HCT116 (cell line): Measurements from ENCODE around the gene TIPARP.

Experiments used
- EZH2 ChIP-seq: fragments of 200-600 bp; sonication (generic); IDR thresholded peaks from 2 replicates; pipeline ENCODE4 v1.6.1; 2017; ENCODE audit warnings: antibody characterized with exemption, mixed run types
- EZH2phosphoT487 ChIP-seq: fragments of 200-600 bp; IDR thresholded peaks from 2 replicates; pipeline ENCODE4 v1.6.1; 2018; ENCODE audit warnings: antibody characterized with exemption, borderline replicate concordance
- POLR2A ChIP-seq: IDR thresholded peaks from 2 replicates; pipeline ENCODE4 v1.7.0; 2011; ENCODE audit warnings: borderline replicate concordance; ENCODE audit not compliant: insufficient read depth, insufficient read length; ENCODE audit errors: extremely low read depth
- POLR2AphosphoS5 ChIP-seq: IDR thresholded peaks from 2 replicates; pipeline ENCODE4 v1.6.1; 2011; ENCODE audit warnings: mild to moderate bottlenecking, low read depth, low read length, moderate library complexity
- RAD21 ChIP-seq: IDR thresholded peaks from 2 replicates; pipeline ENCODE4 v1.6.1; 2012; ENCODE audit warnings: low read depth, mild to moderate bottlenecking
- SP1 ChIP-seq: IDR thresholded peaks from 2 replicates; pipeline ENCODE4 v1.6.1; 2012; ENCODE audit warnings: low read depth
- SRF ChIP-seq: IDR thresholded peaks from 2 replicates; pipeline ENCODE4 v1.6.1; 2012; ENCODE audit warnings: low read depth
- TCF7L2 ChIP-seq: IDR thresholded peaks from 2 replicates; pipeline ENCODE4 v1.7.0; 2011; ENCODE audit warnings: borderline replicate concordance, inconsistent platforms; ENCODE audit not compliant: insufficient read depth, insufficient read length; ENCODE audit errors: extremely low read depth
- YY1 ChIP-seq: IDR thresholded peaks from 2 replicates; pipeline ENCODE4 v1.6.1; 2011; ENCODE audit warnings: low read length, low read depth, moderate library complexity, mild to moderate bottlenecking; ENCODE audit not compliant: insufficient replicate concordance; ENCODE audit errors: extremely low read depth
- ZNF274 ChIP-seq: fragments of 200-500 bp; sonication (Bioruptor generic); IDR thresholded peaks from 2 replicates; pipeline ENCODE4 v1.6.1; 2014; ENCODE audit warnings: mild to moderate bottlenecking, low read depth, low read length, inconsistent platforms
- TF ChIP-seq, protein P1 (sequence below), 3 experiments: fragments of 200-600 bp in 1 of 3; sonication (generic) in 1 of 3; IDR thresholded peaks in 2 of 3; conservative IDR thresholded peaks in 1 of 3; 2 replicates each; pipeline ENCODE4 v1.5.1; 2012 to 2017; ENCODE audit warnings: low read depth in 2 of 3, low read length in 2 of 3, antibody characterized with exemption in 1 of 3, borderline replicate concordance in 1 of 3, control low read depth in 1 of 3, mild to moderate bottlenecking in 1 of 3, mixed read lengths in 1 of 3, mixed run types in 1 of 3, moderate library complexity in 1 of 3; ENCODE audit not compliant: insufficient read depth in 1 of 3
- TF ChIP-seq, protein P2 (sequence below): IDR thresholded peaks from 2 replicates; pipeline ENCODE4 v1.6.1; 2012
- TF ChIP-seq, protein P3 (sequence below): IDR thresholded peaks from 2 replicates; pipeline ENCODE4 v1.6.1; 2012; ENCODE audit warnings: low read depth

DNA sequence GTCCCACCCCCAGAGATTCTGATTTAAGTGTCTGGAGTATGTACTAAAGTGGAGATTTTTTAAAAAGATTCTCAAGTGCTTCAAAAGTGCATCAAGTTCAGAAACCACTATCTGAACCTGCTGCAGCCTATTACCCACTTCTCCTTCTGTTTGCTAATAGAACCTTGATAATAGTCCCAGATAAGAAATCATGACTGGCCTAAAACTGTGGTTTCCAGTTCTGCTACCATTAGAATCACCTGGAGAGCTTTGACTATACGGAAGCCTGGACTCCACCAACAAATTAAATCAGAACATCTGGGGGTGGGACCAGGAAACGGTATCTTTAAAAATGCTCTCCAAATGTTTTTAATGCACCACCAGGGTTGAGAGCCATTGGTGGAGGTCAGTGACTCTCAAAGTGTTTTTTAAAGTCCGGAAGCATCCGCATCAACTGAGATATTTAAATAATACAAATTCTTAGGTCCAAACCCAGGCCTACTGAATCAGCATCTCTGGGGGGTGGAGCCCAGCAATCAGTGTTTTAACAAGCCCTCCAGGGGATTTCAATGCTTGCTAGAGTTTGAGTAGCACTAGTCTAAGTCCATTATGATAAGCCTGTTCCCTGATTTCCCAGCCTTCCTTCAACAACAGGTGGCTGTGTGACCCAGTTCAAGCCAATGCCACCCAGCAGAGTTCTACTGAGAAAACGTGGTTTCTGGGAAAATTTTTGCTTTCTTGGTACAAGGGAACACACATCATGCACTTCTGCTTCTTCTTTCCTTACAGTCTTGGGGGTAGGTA is 45.4 kb upstream of the TIPARP start:
- TF ChIP-seq, protein P1, sequence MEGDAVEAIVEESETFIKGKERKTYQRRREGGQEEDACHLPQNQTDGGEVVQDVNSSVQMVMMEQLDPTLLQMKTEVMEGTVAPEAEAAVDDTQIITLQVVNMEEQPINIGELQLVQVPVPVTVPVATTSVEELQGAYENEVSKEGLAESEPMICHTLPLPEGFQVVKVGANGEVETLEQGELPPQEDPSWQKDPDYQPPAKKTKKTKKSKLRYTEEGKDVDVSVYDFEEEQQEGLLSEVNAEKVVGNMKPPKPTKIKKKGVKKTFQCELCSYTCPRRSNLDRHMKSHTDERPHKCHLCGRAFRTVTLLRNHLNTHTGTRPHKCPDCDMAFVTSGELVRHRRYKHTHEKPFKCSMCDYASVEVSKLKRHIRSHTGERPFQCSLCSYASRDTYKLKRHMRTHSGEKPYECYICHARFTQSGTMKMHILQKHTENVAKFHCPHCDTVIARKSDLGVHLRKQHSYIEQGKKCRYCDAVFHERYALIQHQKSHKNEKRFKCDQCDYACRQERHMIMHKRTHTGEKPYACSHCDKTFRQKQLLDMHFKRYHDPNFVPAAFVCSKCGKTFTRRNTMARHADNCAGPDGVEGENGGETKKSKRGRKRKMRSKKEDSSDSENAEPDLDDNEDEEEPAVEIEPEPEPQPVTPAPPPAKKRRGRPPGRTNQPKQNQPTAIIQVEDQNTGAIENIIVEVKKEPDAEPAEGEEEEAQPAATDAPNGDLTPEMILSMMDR (IDR thresholded peaks at IDR 0.05 in 2 of 3, conservative IDR thresholded peaks at IDR 0.05 in 1 of 3; ENCODE audit: borderline replicate concordance in 1 of 3, insufficient read depth in 1 of 3, low read depth in 2 of 3, low read length in 2 of 3): no peak
- TF ChIP-seq EZH2 (no peak), RAD21 (no peak), SRF (no peak), POLR2AphosphoS5 (no peak), TCF7L2 (no peak), POLR2A (no peak), YY1 (no peak), EZH2phosphoT487 (no peak), SP1 (no peak), ZNF274 (no peak)
- TF ChIP-seq, protein P2, sequence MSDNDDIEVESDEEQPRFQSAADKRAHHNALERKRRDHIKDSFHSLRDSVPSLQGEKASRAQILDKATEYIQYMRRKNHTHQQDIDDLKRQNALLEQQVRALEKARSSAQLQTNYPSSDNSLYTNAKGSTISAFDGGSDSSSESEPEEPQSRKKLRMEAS: no peak
- TF ChIP-seq, protein P3, sequence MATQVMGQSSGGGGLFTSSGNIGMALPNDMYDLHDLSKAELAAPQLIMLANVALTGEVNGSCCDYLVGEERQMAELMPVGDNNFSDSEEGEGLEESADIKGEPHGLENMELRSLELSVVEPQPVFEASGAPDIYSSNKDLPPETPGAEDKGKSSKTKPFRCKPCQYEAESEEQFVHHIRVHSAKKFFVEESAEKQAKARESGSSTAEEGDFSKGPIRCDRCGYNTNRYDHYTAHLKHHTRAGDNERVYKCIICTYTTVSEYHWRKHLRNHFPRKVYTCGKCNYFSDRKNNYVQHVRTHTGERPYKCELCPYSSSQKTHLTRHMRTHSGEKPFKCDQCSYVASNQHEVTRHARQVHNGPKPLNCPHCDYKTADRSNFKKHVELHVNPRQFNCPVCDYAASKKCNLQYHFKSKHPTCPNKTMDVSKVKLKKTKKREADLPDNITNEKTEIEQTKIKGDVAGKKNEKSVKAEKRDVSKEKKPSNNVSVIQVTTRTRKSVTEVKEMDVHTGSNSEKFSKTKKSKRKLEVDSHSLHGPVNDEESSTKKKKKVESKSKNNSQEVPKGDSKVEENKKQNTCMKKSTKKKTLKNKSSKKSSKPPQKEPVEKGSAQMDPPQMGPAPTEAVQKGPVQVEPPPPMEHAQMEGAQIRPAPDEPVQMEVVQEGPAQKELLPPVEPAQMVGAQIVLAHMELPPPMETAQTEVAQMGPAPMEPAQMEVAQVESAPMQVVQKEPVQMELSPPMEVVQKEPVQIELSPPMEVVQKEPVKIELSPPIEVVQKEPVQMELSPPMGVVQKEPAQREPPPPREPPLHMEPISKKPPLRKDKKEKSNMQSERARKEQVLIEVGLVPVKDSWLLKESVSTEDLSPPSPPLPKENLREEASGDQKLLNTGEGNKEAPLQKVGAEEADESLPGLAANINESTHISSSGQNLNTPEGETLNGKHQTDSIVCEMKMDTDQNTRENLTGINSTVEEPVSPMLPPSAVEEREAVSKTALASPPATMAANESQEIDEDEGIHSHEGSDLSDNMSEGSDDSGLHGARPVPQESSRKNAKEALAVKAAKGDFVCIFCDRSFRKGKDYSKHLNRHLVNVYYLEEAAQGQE: no peak
